ENCODE data around the gene NEDD4L.

Gene NEDD4L

DNA sequence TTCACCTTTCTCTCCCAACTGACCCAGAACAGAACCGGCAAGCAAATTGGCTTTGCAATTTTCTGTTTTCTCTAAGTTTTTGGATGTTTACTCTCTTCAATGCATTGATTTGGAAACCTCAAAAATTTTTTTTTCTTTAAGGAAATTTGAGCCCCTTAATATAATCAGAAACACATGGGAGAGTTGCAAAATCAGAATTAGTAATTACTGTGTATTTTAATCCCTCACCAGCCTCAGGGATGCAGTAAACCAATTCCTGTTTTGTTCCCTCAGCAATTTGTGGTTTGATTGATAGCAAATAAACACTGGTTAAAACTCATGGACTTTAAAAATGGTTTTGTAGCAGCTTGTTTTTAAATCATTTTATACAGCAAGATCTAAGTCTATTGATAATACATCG is 281.5 kb downstream of the NEDD4L start:
- Histone ChIP-seq H3K4me1 (ENCODE audit: control insufficient read depth, insufficient read depth, low read length, unreplicated experiment) (peaks cover 10% of the 10 kb centered on the region), H3K27ac (ENCODE audit: low read depth, low read length) (no peak overlapping the region), H3K79me2 (ENCODE audit: control insufficient read depth, insufficient read depth, low read length, unreplicated experiment) (no peaks in the 10 kb centered on the region), H3K4me3 (ENCODE audit: low read depth, low read length) (no peak overlapping the region), H3K27me3 (ENCODE audit: insufficient read depth, low read length) (no peaks in the 10 kb centered on the region), H3K36me3 (ENCODE audit: insufficient read depth, low read length) (no peaks in the 10 kb centered on the region), H2AFZ (ENCODE audit: low read length, unreplicated experiment) (no peak overlapping the region)

DNA sequence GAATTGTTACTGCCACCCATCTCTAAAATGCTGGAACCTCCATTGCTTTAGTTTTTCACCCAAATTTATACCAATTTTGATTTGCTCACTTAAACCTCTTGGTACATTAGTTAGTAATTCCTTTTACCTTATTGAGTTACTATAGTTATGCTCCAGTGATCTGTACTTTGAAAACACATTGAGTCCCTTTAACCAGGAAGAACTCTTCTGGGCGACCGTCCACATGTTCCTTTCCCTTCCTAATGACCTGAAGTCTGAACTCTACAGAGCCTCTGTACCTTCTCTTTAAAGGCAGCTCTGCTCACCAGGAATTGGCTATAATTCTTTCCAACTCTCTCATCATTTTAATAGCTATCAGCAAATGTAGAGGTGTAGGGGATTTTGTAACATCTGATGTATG is 290.0 kb downstream of the NEDD4L start:
- Histone ChIP-seq H3K4me1 (ENCODE audit: control insufficient read depth, insufficient read depth, low read length, unreplicated experiment) (no peaks in the 10 kb centered on the region), H3K27ac (ENCODE audit: low read depth, low read length) (no peak overlapping the region), H3K4me3 (ENCODE audit: low read depth, low read length) (no peak overlapping the region), H3K27me3 (ENCODE audit: insufficient read depth, low read length) (no peaks in the 10 kb centered on the region), H2AFZ (ENCODE audit: low read length, unreplicated experiment) (no peak overlapping the region), H3K36me3 (ENCODE audit: insufficient read depth, low read length) (peaks cover 4% of the 10 kb centered on the region; the same call in 1 of the 2 replicates), H3K79me2 (ENCODE audit: control insufficient read depth, insufficient read depth, low read length, unreplicated experiment) (no peaks in the 10 kb centered on the region)

DNA sequence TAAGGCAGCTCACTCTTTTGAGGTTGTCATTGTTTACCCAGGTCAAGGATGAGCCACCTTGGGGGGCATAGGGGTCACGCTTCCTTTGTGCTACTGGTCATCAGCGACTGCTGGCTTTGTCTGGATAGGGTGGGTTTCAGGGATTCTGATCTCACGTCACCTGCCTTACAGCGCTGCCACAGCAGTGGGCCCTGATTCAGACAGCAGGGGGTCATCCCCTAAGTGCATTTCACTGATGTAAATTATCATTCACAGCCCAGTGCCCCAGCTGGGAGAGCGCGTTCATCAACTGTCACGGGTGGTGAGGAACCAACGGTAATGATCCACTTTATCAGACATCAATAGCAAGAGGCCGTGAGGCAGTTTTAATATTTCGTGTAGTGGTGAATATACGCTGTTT is 291.2 kb downstream of the NEDD4L start:
- Histone ChIP-seq H3K79me2 (ENCODE audit: control insufficient read depth, insufficient read depth, low read length, unreplicated experiment) (no peaks in the 10 kb centered on the region), H2AFZ (ENCODE audit: low read length, unreplicated experiment) (no peak overlapping the region), H3K27me3 (ENCODE audit: insufficient read depth, low read length) (no peaks in the 10 kb centered on the region), H3K27ac (ENCODE audit: low read depth, low read length) (no peak overlapping the region), H3K4me1 (ENCODE audit: control insufficient read depth, insufficient read depth, low read length, unreplicated experiment) (no peaks in the 10 kb centered on the region), H3K4me3 (ENCODE audit: low read depth, low read length) (no peak overlapping the region), H3K36me3 (ENCODE audit: insufficient read depth, low read length) (peaks cover 4% of the 10 kb centered on the region; the same call in 1 of the 2 replicates)

- Histone ChIP-seq H3K79me2 (ENCODE audit: control insufficient read depth, insufficient read depth, low read length, unreplicated experiment) (no peaks in the 10 kb centered on the region), H3K36me3 (ENCODE audit: insufficient read depth, low read length) (peaks cover 4% of the 10 kb centered on the region; the same call in 1 of the 2 replicates), H2AFZ (ENCODE audit: low read length, unreplicated experiment) (no peak overlapping the region), H3K4me1 (ENCODE audit: control insufficient read depth, insufficient read depth, low read length, unreplicated experiment) (no peaks in the 10 kb centered on the region), H3K4me3 (ENCODE audit: low read depth, low read length) (no peak overlapping the region), H3K27me3 (ENCODE audit: insufficient read depth, low read length) (no peaks in the 10 kb centered on the region), H3K27ac (ENCODE audit: low read depth, low read length) (no peak overlapping the region)
These were observed 291.8 kb downstream of the NEDD4L start for GRCh38 chr18:58335821-58336220.

DNA sequence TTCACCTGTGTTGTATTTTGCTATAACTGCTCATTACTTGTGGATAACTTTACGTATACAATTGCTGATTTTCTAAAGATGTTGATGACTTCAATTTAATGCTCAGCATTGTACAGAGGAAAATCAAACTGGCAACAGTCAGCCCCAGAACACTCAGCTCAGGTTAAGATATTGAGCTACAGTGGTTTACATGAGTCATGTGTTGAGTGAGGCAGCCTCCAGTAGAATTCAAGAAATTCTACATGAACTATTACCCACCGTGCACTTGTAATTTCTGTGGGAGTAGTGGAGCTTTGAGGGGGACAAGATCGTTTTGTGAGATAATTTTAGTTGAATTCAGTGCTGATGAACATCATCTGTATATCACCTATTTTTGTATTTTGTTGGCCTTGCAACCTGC is 292.6 kb downstream of the NEDD4L start:
- Histone ChIP-seq H3K27me3 (ENCODE audit: insufficient read depth, low read length) (no peaks in the 10 kb centered on the region), H3K27ac (ENCODE audit: low read depth, low read length) (no peak overlapping the region), H3K4me3 (ENCODE audit: low read depth, low read length) (no peak overlapping the region), H3K4me1 (ENCODE audit: control insufficient read depth, insufficient read depth, low read length, unreplicated experiment) (no peaks in the 10 kb centered on the region), H2AFZ (ENCODE audit: low read length, unreplicated experiment) (no peak overlapping the region), H3K36me3 (ENCODE audit: insufficient read depth, low read length) (no peaks in the 10 kb centered on the region), H3K79me2 (ENCODE audit: control insufficient read depth, insufficient read depth, low read length, unreplicated experiment) (no peaks in the 10 kb centered on the region)

DNA sequence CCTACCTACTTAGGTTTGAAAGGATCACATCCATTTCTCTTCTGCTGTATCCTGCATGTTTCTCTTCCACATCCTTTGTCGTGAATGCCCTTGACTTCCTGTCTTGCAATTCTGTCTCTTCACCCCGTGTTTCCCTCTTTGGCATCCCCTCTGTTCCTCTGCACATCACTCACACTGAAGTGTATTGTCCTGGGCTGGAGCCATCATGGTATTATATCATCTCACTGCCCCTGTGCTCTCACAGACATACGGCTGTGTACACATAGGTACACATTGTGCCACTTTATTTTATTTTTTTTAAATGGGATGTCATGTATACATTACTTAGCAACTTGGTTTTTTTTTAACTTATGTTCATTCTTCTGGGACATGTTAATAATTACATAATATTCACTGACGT is 293.3 kb downstream of the NEDD4L start:
- no peaks in the 10 kb centered on the region for H3K27me3 ChIP-seq (ENCODE audit: insufficient read depth, low read length)
- H2AFZ ChIP-seq (ENCODE audit: low read length, unreplicated experiment): no peak overlapping the region
- no peak overlapping the region for H3K4me3 ChIP-seq (ENCODE audit: low read depth, low read length)
- no peaks in the 10 kb centered on the region for H3K36me3 ChIP-seq (ENCODE audit: insufficient read depth, low read length)
- no peak overlapping the region for H3K27ac ChIP-seq (ENCODE audit: low read depth, low read length)
- no peaks in the 10 kb centered on the region for H3K4me1 ChIP-seq (ENCODE audit: control insufficient read depth, insufficient read depth, low read length, unreplicated experiment)
- no peaks in the 10 kb centered on the region for H3K79me2 ChIP-seq (ENCODE audit: control insufficient read depth, insufficient read depth, low read length, unreplicated experiment)

GRCh38 chr18:58337686-58338085 is 293.7 kb downstream of the NEDD4L start:
- no peak overlapping the region for H3K27ac ChIP-seq (ENCODE audit: low read depth, low read length)
- no peak overlapping the region for H2AFZ ChIP-seq (ENCODE audit: low read length, unreplicated experiment)
- no peaks in the 10 kb centered on the region for H3K79me2 ChIP-seq (ENCODE audit: control insufficient read depth, insufficient read depth, low read length, unreplicated experiment)
- H3K27me3 ChIP-seq (ENCODE audit: insufficient read depth, low read length): no peaks in the 10 kb centered on the region
- H3K4me1 ChIP-seq (ENCODE audit: control insufficient read depth, insufficient read depth, low read length, unreplicated experiment): no peaks in the 10 kb centered on the region
- H3K4me3 ChIP-seq (ENCODE audit: low read depth, low read length): no peak overlapping the region
- H3K36me3 ChIP-seq (ENCODE audit: insufficient read depth, low read length): no peaks in the 10 kb centered on the region

DNA sequence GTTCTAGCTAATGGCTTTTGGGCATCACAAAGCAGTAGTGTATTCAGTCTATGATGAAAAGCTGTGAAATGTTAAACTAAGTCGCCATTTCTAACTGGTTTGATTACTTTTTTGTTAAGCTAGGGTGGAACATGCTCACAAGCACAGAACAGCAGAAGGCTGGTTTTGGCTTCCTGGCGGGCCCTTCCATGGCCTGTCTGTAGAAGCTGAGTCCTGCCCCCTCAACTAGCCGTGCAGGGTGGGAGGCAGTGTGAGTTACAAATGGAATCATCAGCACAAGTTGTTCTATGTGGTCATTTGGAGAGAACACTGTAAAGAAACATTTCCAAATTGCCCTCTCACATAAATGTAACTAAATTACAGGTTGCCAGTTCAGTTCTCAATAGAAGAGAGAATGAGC is 294.1 kb downstream of the NEDD4L start:
- Histone ChIP-seq H2AFZ (ENCODE audit: low read length, unreplicated experiment) (no peak overlapping the region), H3K4me1 (ENCODE audit: control insufficient read depth, insufficient read depth, low read length, unreplicated experiment) (no peaks in the 10 kb centered on the region), H3K27me3 (ENCODE audit: insufficient read depth, low read length) (no peaks in the 10 kb centered on the region), H3K36me3 (ENCODE audit: insufficient read depth, low read length) (no peaks in the 10 kb centered on the region), H3K4me3 (ENCODE audit: low read depth, low read length) (no peak overlapping the region), H3K79me2 (ENCODE audit: control insufficient read depth, insufficient read depth, low read length, unreplicated experiment) (no peaks in the 10 kb centered on the region), H3K27ac (ENCODE audit: low read depth, low read length) (no peak overlapping the region)

GRCh38 chr18:58338961-58339592 is 295.1 kb downstream of the NEDD4L start:
- H2AFZ ChIP-seq (ENCODE audit: low read length, unreplicated experiment): no peak overlapping the region
- H3K36me3 ChIP-seq (ENCODE audit: insufficient read depth, low read length): no peaks in the 10 kb centered on the region
- H3K27ac ChIP-seq (ENCODE audit: low read depth, low read length): no peak overlapping the region
- no peaks in the 10 kb centered on the region for H3K79me2 ChIP-seq (ENCODE audit: control insufficient read depth, insufficient read depth, low read length, unreplicated experiment)
- no peaks in the 10 kb centered on the region for H3K27me3 ChIP-seq (ENCODE audit: insufficient read depth, low read length)
- H3K4me3 ChIP-seq (ENCODE audit: low read depth, low read length): no peak overlapping the region
- no peaks in the 10 kb centered on the region for H3K4me1 ChIP-seq (ENCODE audit: control insufficient read depth, insufficient read depth, low read length, unreplicated experiment)

- Histone ChIP-seq H2AFZ (ENCODE audit: low read length, unreplicated experiment) (no peak overlapping the region), H3K27me3 (ENCODE audit: insufficient read depth, low read length) (no peaks in the 10 kb centered on the region), H3K27ac (ENCODE audit: low read depth, low read length) (no peak overlapping the region), H3K4me3 (ENCODE audit: low read depth, low read length) (no peak overlapping the region), H3K4me1 (ENCODE audit: control insufficient read depth, insufficient read depth, low read length, unreplicated experiment) (no peaks in the 10 kb centered on the region), H3K79me2 (ENCODE audit: control insufficient read depth, insufficient read depth, low read length, unreplicated experiment) (no peaks in the 10 kb centered on the region), H3K36me3 (ENCODE audit: insufficient read depth, low read length) (no peaks in the 10 kb centered on the region)
These were observed 295.9 kb downstream of the NEDD4L start for GRCh38 chr18:58339890-58340289.

- Histone ChIP-seq H3K4me3 (ENCODE audit: low read depth, low read length) (no peak overlapping the region), H3K36me3 (ENCODE audit: insufficient read depth, low read length) (no peaks in the 10 kb centered on the region), H2AFZ (ENCODE audit: low read length, unreplicated experiment) (no peak overlapping the region), H3K79me2 (ENCODE audit: control insufficient read depth, insufficient read depth, low read length, unreplicated experiment) (no peaks in the 10 kb centered on the region), H3K27ac (ENCODE audit: low read depth, low read length) (no peak overlapping the region), H3K4me1 (ENCODE audit: control insufficient read depth, insufficient read depth, low read length, unreplicated experiment) (no peaks in the 10 kb centered on the region), H3K27me3 (ENCODE audit: insufficient read depth, low read length) (no peaks in the 10 kb centered on the region)
These were observed 297.9 kb downstream of the NEDD4L start for GRCh38 chr18:58341916-58342315.
